Vagina (tissue), 2 donors: Measurements from ENCODE around the gene PSMB3. TPM values are rescaled to one million over a fixed set of nuclear protein-coding genes. Genes with fewer than 3 reads are reported as not detected.
A peak's percentile ranks its signal among the peaks of the same experiment; 100 is the strongest.

Source experiments
- DNase-seq, 2 donors: peaks; one replicate each; pipeline ENCODE4 v3.0.0-alpha.2; 2017; ENCODE audit errors: extremely low spot score in 2 of 2
- H3K27ac ChIP-seq: fragments of 200-600 bp; sonication (generic); one replicate; pipeline ENCODE4 v1.5.1; 2019
- H3K27me3 ChIP-seq: fragments of 200-600 bp; sonication (generic); one replicate; pipeline ENCODE4 v1.5.1; 2019
- H3K36me3 ChIP-seq, 2 donors: fragments of 200-600 bp; sonication (generic); one replicate each; pipeline ENCODE4 v1.5.1; 2017 to 2019
- H3K4me1 ChIP-seq: fragments of 200-600 bp; sonication (generic); one replicate; pipeline ENCODE4 v1.5.1; 2019
- H3K4me3 ChIP-seq, 2 donors: fragments of 200-600 bp; sonication (generic); 1 replicate in 1 of 2; 2 replicates in 1 of 2; pipeline ENCODE4 v1.5.1; 2016 to 2019
- H3K9me3 ChIP-seq: fragments of 200-600 bp; sonication (generic); one replicate; pipeline ENCODE4 v1.5.1; 2019
- CTCF ChIP-seq, 3 experiments: fragments of 450-650 bp in 2 of 3; fragments of 200-600 bp in 1 of 3; sonication (generic) in 1 of 3; IDR thresholded peaks; one replicate each; pipeline ENCODE4 v1.5.1; 2017 to 2019; ENCODE audit warnings: antibody characterized with exemption in 3 of 3, mild to moderate bottlenecking in 2 of 3, moderate library complexity in 2 of 3
- POLR2A ChIP-seq, 2 donors: fragments of 450-650 bp; IDR thresholded peaks; one replicate each; pipeline ENCODE4 v1.6.1; 2017; ENCODE audit warnings: antibody characterized with exemption in 2 of 2, mild to moderate bottlenecking in 2 of 2, moderate library complexity in 2 of 2
- POLR2AphosphoS5 ChIP-seq, 2 donors: sonication (generic); formaldehyde crosslinking; IDR thresholded peaks; one replicate each; pipeline ENCODE4 v1.9.0; 2017; ENCODE audit warnings: antibody characterized with exemption in 2 of 2, mild to moderate bottlenecking in 2 of 2, low read depth in 1 of 2; ENCODE audit not compliant: insufficient read depth in 1 of 2
- intact Hi-C: fragments of 100-400 bp; cut with DNase I; formaldehyde crosslinking; loops from one replicate; pipeline ENCODE4 v1.15.1; 2023
- total RNA-seq: library from RNA; depleted of rRNA; stranded (reverse); fragments of >200 nt; gene quantifications from one replicate; pipeline ENCODE4 v1.2.3, GENCODE V29; 2016

PSMB3 gene
- 193 TPM for total RNA-seq

GRCh38 chr17:38752308-38753070 lies at the start of gene PSMB3:
TSS of gene PSMB3 (plus strand) at chr17:38752741. CDS start at chr17:38752827, 86 bp downstream.
- Histone ChIP-seq H3K4me1 (peaks cover 56% of the 10 kb centered on the region), H3K9me3 (no peaks in the 10 kb centered on the region), H3K4me3 (peak within 1 kb of the TSS; percentile 83 to 91), H3K27me3 (no peaks in the 10 kb centered on the region), H3K27ac (peak within 1 kb of the TSS; percentile 81), H3K36me3 (peaks cover 0 to 28% of the 10 kb centered on the region in 2 donors)
- intact Hi-C loops: loop anchor here (5.0 kb wide), 1 partner anchor 45 kb away; the partner anchor contains the start of gene PIP4K2B
- TF ChIP-seq POLR2AphosphoS5 (IDR thresholded peaks at IDR 0.05; ENCODE audit: insufficient read depth in 1 of 2, low read depth in 1 of 2) (peak; percentile 84 to 98), CTCF (IDR thresholded peaks at IDR 0.05) (peak in 1 of 3 experiments; percentile 9), POLR2A (IDR thresholded peaks at IDR 0.05) (no peak)
- peak in 1 of 2 donors; percentile 100 for DNase-seq

GRCh38 chr17:38702916-38703741 lies 49.4 kb upstream of the PSMB3 start:
- peaks cover 37% of the 10 kb centered on the region for H3K4me1 ChIP-seq
- peak overlapping the region; percentile 98 for H3K27ac ChIP-seq
- intact Hi-C loops: loop anchor here (5.0 kb wide), 1 partner anchor 39 kb away; no protein-coding TSS in a partner anchor

GRCh38 chr17:38703742-38704605 lies 48.6 kb upstream of the PSMB3 start:
- Histone ChIP-seq H3K36me3 (peaks cover 0 to 3% of the 10 kb centered on the region in 2 donors), H3K27ac (peak overlapping the region; percentile 98), H3K9me3 (no peaks in the 10 kb centered on the region), H3K4me3 (peak overlapping the region; percentile 92 to 97), H3K4me1 (peaks cover 39% of the 10 kb centered on the region), H3K27me3 (no peaks in the 10 kb centered on the region)
- DNase-seq: no peak
- TF ChIP-seq POLR2AphosphoS5 (IDR thresholded peaks at IDR 0.05; ENCODE audit: insufficient read depth in 1 of 2, low read depth in 1 of 2): peak; percentile 39 to 80
- TF ChIP-seq CTCF (IDR thresholded peaks at IDR 0.05): no peak
- intact Hi-C loops: loop anchor here (5.0 kb wide), 1 partner anchor 38 kb away; no protein-coding TSS in a partner anchor

More at GRCh38 chr17:38702916-38703741, 49.4 kb upstream of the PSMB3 start:
- no peak for DNase-seq
- no peaks in the 10 kb centered on the region for H3K36me3 ChIP-seq
- no peaks in the 10 kb centered on the region for H3K27me3 ChIP-seq
- H3K9me3 ChIP-seq: no peaks in the 10 kb centered on the region
- peak overlapping the region; percentile 92 to 97 for H3K4me3 ChIP-seq
- TF ChIP-seq POLR2AphosphoS5 (IDR thresholded peaks at IDR 0.05; ENCODE audit: insufficient read depth in 1 of 2, low read depth in 1 of 2) (no peak), CTCF (IDR thresholded peaks at IDR 0.05) (no peak), POLR2A (IDR thresholded peaks at IDR 0.05) (no peak)

- intact Hi-C loops: loop anchor here (5.0 kb wide), 1 partner anchor 37 kb away; no protein-coding TSS in a partner anchor
- peak within 1 kb of the TSS; percentile 98 for H3K27ac ChIP-seq
- TF ChIP-seq CTCF (IDR thresholded peaks at IDR 0.05) (no peak), POLR2AphosphoS5 (IDR thresholded peaks at IDR 0.05; ENCODE audit: insufficient read depth in 1 of 2, low read depth in 1 of 2) (peak in 1 of 2 donors; percentile 59)
- no peaks in the 10 kb centered on the region for H3K9me3 ChIP-seq
- no peak for DNase-seq
- H3K4me3 ChIP-seq: peak within 1 kb of the TSS; percentile 92 to 97
- peaks cover 0 to 10% of the 10 kb centered on the region in 2 donors for H3K36me3 ChIP-seq
- H3K27me3 ChIP-seq: no peaks in the 10 kb centered on the region
- H3K4me1 ChIP-seq: peaks cover 48% of the 10 kb centered on the region
Observed at GRCh38 chr17:38704606-38705522, 47.7 kb upstream of the PSMB3 start, which contains the start of gene MLLT6. TSS of gene MLLT6 (plus strand) at chr17:38705273. CDS start at chr17:38705633, 360 bp downstream.
